HG02840 (cell line): ENCODE results near the gene RNF180.
"Not testable (repeated sequence)": the region's sequence is repeated elsewhere in the genome, so short reads cannot be mapped to it uniquely, and the experiment has no call there.

ENCODE experiments used
- ATAC-seq: cut with Tn5 transposase; IDR thresholded peaks from one replicate; pipeline ENCODE4 v1.9.1; 2021; ENCODE audit warnings: mild to moderate bottlenecking, moderate library complexity, moderate number of reproducible peaks; ENCODE audit not compliant: unreplicated experiment, low FRiP score

The RNF180 gene

GRCh38 chr5:64344501-64344900 lies 178.9 kb downstream of the RNF180 start:
- ATAC-seq: no peak

- no peak for ATAC-seq
Observed at GRCh38 chr5:64347309-64347708, 181.7 kb downstream of the RNF180 start.

DNA sequence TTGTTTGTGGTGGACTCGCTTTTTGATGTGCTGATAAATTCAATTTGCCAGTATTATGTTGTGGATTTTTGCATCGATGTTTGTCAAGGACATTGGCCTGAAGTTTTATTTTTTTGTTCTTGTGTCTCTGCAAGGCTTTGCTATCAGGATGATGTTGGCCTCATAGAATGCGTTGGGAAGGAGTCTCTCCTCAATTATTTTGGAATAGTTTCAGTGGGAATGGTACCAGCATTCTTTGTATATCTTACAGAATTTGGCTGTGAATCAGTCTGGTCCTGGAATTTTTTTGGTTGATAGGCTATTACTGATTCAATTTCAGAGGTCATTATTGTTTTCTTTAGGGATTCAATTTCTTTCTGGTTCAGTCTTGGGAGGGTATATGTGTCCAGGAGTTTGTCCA lies 198.8 kb downstream of the RNF180 start:
- no peak for ATAC-seq

DNA sequence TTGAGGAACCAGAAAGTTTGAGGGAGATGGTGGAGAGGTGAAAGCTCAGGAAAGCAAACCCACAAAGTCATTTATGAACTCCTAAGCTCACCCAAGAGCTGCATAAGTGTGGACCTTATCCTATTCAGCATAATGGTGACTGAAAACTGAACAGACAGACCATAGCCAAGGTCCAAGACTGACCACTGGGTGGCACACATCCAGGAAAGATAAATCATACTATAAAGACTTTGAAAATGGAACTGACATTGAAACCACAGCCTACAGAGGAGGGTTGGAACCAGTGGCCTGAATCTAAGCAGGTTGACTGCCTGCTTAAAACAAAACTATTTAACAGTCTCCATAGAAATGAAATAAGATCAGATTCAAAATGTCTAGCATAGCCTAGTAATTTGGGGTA lies 219.1 kb downstream of the RNF180 start:
- no peak for ATAC-seq

DNA sequence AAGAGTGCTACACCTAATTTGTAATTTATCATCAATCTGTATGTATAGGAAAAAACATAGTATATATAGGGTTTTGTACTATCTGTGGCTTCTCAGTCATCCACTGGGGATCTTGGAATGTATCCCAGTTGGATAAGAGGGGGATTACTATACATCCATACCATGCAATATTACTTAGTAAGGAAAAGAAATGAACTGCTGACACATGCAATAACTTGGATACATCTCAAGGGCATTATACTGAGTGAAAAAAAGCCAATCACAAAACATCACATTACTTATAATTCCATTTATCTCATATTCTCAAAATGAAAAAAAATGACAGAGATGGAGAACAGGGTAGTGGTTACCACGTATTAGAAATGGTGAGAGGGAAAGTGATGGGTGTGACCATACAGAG lies 231.9 kb downstream of the RNF180 start:
- no peak for ATAC-seq

- ATAC-seq: not testable (repeated sequence)
Observed at GRCh38 chr5:64398735-64399134, 233.1 kb downstream of the RNF180 start.

DNA sequence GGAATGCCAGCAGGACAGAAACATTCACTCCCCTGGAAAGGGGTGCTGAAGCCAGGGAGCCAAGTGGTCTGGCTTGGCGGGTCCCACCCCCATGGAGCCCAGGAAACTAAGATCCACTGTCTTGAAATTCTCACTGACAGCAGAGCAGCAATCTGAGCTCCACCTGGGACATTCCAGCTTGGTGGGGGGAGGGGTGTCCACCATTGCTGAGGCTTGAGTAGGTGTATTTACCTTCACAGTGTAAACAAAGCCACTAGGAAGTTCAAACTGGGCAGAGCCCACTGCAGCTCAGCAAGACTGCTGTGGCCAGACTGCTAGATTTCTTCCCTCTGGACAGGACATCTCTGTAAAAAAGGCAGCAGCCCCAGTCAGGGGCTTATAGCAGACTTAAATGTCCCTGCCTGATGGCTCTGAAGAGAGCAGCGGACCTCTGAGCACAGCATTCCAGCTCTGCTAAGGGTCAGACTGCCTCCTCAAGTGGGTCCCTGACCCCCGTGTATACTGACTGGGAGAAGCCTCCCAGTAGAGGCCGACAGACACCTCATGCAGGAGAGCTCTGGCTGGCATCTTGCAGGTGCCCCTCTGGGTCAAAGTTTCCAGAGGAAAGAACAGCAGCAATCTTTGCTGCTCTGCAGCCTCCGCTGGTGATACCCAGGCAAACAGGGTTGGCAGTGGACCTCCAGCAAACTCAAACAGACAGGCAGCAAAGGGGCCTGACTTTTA lies 241.6 kb downstream of the RNF180 start:
- ATAC-seq: not testable (repeated sequence)

GRCh38 chr5:64417390-64417789 lies 251.7 kb downstream of the RNF180 start:
- no peak for ATAC-seq

DNA sequence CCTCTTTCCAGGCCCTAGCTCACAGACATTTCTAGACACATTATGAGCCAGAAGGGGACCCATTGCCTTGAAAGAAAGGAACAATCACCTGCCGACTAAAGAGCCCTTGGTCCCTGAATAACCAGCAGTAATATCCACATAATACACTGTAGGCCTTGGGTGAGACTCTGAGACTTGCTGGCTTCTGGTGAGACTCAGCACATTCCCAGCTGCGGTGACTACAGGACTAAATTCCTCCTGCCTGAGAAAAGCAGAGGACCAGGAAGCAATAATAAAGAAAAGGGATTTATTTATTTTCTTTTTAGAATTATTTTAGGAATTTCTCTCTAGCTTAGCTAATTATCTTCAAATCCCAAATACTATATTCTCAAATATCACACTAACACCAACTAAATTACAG lies 252.4 kb downstream of the RNF180 start:
- ATAC-seq: no peak
